22Rv1 (cell line): ENCODE measurements around the gene PACRGL.
"Not testable (repeated sequence)": the region's sequence is repeated elsewhere in the genome, so short reads cannot be mapped to it uniquely, and the experiment has no call there.

Experiments
- H3K27ac ChIP-seq: fragments of 450-650 bp; 2 replicates; pipeline ENCODE4 v1.5.1; 2017
- ZFX ChIP-seq: fragments of 450-650 bp; IDR thresholded peaks from 2 replicates; pipeline ENCODE4 v1.6.1; 2017; ENCODE audit warnings: antibody characterized with exemption, borderline replicate concordance
- TF ChIP-seq, protein P1 (sequence below): fragments of 450-650 bp; IDR thresholded peaks from 2 replicates; pipeline ENCODE4 v1.5.1; 2017; ENCODE audit warnings: mild to moderate bottlenecking

Gene PACRGL

DNA sequence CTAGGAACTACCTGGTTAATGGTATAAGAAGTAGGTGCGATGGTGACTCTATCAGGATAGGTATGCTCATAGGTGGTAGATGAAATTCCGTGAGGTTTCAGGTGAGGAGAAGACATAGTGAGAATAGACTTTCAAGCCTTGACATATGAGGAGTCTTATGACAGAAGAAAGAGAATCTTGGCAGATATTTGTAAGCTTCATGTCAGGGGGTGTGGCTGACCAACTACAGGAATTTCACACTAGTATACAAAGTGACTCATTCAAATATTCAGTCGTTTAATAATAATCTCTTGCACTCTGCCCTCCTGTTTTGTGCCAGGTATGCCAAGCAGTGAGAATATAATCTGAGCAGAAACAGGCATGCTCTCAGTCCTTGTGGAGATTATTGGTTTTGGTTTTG, 22.8 kb downstream of the PACRGL start:
- TF ChIP-seq, protein P1, sequence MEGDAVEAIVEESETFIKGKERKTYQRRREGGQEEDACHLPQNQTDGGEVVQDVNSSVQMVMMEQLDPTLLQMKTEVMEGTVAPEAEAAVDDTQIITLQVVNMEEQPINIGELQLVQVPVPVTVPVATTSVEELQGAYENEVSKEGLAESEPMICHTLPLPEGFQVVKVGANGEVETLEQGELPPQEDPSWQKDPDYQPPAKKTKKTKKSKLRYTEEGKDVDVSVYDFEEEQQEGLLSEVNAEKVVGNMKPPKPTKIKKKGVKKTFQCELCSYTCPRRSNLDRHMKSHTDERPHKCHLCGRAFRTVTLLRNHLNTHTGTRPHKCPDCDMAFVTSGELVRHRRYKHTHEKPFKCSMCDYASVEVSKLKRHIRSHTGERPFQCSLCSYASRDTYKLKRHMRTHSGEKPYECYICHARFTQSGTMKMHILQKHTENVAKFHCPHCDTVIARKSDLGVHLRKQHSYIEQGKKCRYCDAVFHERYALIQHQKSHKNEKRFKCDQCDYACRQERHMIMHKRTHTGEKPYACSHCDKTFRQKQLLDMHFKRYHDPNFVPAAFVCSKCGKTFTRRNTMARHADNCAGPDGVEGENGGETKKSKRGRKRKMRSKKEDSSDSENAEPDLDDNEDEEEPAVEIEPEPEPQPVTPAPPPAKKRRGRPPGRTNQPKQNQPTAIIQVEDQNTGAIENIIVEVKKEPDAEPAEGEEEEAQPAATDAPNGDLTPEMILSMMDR, result no peak
- no peak for TF ChIP-seq ZFX
- H3K27ac ChIP-seq, result no peak overlapping the region

DNA sequence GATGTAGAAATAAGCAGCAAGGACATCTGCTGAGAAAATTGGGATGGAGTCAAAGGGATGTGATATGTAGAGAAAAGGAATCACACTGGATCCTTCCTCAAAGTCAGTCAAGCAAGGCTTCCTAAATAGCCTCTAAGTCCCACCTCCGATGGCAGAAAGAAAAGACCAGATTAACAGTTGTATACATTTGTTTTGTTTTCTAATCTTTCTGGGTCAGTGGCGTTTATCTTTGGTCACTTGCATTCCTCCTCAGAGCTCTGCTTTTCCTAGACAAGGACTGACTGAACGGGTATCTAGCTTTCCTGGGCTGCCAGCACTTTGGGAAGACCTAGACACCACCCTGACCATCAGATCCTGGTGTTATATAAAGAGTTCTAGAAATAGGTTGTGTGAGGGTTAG, 23.2 kb downstream of the PACRGL start:
- H3K27ac ChIP-seq, result no peak overlapping the region
- TF ChIP-seq ZFX, result no peak
- TF ChIP-seq, protein P1, result no peak

DNA sequence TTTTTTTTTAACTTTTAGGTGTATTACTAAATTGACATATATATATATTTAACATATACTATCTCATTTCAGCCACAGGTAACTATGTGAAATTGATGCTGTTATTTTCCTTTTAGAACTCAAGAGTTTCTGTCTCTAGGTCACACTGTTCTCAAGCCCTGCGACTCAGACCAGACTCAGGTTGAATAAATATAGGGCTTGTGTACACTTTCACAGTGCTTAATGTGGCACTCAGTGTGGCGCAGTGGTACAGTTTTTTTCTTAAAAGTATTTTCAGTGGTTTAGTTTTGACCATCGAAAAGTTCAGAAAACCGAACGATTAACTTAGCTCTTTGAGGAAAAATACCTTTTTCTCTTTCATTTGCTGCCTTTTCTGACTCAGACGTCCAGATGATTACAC, 24.7 kb downstream of the PACRGL start:
- TF ChIP-seq, protein P1, result no peak
- no peak for TF ChIP-seq ZFX
- H3K27ac ChIP-seq, result no peak overlapping the region

DNA sequence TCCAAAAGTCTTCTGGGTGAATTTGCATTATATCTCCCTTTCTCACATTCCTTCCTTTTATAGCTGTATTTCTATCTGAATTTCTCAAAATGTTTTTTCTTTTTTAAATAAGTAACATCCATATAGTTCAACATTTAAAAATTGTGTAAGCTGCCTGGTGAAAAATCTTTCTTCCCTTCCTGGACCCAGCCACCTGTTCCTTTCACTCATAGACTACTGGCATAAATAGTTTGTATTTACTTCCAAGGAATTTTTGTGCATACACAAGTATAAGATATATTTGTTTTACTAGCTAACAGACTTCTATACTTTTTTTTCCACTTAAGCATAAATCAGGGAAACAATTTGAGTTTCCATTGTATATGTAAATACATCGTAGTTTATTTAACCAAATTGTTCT, 35.7 kb downstream of the PACRGL start:
- TF ChIP-seq, protein P1, result no peak
- TF ChIP-seq ZFX, result no peak
- no peak overlapping the region for H3K27ac ChIP-seq

DNA sequence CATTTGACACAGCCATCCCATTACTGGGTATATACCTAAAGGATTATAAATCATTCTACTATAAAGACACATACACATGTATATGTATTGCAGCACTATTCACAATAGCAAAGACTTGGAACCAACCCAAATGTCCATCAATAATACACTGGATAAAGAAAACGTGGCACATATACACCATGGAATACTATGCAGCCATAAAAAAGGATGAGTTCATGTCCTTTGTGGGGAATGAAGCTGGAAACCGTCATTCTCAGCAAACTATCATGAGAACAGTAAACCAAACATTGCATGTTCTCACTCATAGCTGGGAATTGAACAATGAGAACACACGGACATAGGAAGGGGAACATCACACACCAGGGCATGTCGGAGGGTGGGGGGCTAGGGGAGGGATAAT, 45.7 kb downstream of the PACRGL start:
- H3K27ac ChIP-seq, result not testable (repeated sequence)

DNA sequence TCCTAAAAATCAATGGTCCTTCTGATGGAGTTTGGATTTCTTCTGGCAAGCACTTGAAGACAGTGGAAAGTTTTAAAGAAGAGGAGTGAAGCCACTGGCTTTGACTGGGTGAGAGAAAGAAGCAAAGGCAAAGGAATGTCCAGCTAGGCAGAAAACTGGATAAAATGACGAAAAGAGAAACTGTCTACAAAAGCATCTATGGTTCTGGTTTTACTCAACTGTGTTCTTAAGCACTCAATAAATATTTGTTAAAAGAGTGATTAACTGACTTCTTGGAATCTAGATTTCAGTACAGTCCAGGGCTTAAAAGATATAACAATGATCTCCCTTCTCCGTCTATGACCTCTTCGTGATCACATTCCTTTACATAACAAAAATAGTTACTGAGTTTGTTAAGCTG, 52.4 kb downstream of the PACRGL start:
- TF ChIP-seq, protein P1, result no peak
- no peak for TF ChIP-seq ZFX
- no peak overlapping the region for H3K27ac ChIP-seq

DNA sequence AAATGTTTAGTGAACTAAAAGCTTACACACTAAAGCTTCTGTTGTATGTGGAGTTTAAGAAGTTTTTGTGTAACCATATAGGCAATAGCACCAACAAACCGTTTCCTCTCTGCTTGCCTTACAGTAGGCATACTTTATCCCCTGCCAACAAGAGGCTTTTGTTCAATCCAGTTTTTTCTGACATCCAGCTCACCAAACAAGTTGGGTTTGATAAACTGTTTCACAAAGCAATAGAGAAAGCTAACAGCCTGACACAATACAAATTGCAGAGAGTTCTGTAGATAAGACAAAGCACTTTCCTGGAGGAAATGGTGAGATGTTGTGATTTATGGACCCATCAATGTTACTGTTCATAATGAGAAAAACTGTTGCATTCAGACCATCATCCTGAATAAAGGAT, 53.8 kb downstream of the PACRGL start:
- TF ChIP-seq, protein P1, result no peak
- no peak for TF ChIP-seq ZFX
- no peak overlapping the region for H3K27ac ChIP-seq

DNA sequence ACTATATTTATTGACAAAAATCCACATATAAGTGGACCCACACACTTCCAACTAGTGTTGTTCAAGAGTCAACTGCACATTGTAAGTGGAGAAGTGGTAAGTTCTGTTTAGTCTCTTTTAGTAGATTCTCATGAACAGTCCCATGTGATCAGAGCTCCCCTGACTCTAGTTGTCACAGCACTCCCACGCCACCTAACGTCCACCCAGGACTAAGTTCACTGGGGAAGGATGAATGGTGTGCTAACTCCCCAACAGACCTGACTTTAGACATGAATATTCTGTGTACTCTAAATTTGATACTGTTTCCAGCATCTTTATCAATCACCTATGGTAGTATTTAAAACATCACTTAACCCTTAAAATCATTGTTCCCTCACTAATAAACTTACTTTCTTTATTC, 59.8 kb downstream of the PACRGL start:
- TF ChIP-seq ZFX, result no peak
- TF ChIP-seq, protein P1, result peak; percentile 12; the same call in 1 of the 2 replicates
- H3K27ac ChIP-seq, result no peak overlapping the region
